NK-92 treated with Interleukin-12 subunit alpha and Interleukin-12 subunit beta, amount 100 ng/mL, for 24 hours (cell line): ENCODE measurements around the gene IL12RB2.
A peak's percentile ranks its signal among the peaks of the same experiment; 100 is the strongest.

Experiments used
- DNase-seq: peaks from one replicate; lab custom pipeline; 2025; lab: John Stamatoyannopoulos, UW

Gene IL12RB2

GRCh38 chr1:67347688-67348472, 40.2 kb downstream of the IL12RB2 start:
- DNase-seq, result no peak

DNA sequence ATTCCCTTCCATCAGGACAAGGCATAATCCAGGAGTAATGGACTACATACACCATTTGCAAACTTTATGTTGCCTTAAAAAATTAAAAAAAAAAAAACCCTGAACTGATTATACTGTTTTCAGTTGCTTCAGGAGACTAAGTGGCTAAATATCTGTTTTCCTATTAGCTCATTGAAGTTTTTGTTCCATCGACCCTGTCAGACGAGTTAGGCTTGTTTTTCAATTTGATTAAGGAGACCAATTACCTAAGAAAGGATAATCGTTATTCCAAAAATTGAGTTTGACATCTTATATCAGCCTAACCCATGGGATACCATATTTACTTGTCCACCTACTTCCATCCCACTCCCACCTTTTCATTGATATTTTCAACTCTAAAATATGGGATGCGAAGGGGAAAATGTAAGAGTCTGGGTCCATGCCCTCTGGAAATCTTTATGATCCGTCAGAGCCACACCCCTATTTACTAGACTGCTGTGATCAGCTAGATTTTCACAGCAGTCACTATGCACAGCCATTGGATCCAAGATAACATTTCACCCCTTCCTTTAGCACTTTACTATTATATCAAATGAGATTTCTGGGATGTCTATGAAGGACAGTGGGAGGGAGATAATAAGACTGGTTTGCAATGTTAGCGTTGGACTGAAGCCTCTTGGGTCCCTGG, 41.0 kb downstream of the IL12RB2 start:
- DNase-seq, result no peak

DNA sequence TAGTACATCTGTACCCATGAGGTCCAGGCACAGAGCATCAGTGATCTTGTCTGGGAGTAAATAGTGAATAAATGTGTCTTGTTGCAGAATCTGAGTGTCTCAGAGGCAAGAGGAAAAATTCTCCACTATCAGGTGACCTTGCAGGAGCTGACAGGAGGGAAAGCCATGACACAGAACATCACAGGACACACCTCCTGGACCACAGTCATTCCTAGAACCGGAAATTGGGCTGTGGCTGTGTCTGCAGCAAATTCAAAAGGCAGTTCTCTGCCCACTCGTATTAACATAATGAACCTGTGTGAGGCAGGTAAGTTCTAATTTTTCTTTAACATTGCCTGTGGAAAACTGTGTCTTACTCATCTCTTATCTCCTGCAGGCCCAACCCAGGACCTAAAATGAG, 43.1 kb downstream of the IL12RB2 start:
- DNase-seq, result peak; percentile 28

DNA sequence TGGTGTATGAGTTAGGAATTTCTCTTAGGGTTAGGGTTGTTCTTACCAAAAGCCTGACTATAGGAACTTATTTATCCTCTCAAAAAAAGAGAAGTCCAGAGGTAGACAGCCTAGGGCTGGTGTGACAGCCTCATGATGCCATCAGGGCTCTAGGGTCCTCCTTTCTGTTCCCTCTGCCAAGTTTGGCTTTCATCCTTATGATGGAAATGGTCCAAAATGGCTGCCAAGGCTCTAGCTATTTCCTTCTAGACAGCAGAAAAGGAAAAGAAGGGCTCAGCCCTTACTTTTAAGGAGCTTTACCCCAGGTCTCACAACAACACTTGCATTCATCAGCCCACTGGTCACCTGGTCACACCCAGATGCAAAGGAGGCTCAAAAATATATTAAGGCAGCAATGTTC, 44.5 kb downstream of the IL12RB2 start:
- DNase-seq, result no peak

DNA sequence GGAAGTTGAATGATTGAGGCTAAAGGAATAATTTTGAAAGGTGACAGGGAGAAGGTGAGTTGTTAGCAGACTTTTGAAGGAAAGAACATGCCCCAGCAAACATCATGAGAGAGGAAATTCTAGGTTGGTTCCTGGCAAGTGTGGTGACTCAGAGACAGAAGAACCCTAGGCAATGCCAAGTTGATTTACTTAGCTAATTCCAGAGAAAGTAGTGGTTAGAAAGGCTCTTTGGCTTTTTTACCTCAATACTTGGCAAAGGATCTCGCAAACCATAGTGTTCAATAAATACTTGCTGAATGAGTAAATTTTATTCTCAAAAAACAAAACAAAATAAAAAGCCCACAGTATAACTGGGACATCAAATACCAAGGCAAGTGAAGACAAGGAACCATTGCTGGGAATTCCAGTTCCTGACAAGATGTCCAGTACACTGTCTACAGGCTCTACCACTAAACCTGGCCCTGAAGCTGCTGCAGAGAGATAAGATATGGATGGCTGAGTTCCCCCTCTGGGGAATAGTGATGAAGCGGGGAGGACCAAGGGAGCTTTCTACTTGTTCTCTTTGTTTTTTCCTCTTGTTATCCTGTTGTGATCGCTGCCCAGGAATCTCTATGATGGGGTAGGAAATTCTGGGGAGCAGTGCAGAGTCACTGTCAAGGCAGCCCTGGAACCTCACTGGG, 48.2 kb downstream of the IL12RB2 start:
- DNase-seq, result no peak

GRCh38 chr1:67359592-67359991, 51.9 kb downstream of the IL12RB2 start:
- DNase-seq, result no peak

- DNase-seq, result no peak
Observed at GRCh38 chr1:67361641-67362040, 54.0 kb downstream of the IL12RB2 start.

DNA sequence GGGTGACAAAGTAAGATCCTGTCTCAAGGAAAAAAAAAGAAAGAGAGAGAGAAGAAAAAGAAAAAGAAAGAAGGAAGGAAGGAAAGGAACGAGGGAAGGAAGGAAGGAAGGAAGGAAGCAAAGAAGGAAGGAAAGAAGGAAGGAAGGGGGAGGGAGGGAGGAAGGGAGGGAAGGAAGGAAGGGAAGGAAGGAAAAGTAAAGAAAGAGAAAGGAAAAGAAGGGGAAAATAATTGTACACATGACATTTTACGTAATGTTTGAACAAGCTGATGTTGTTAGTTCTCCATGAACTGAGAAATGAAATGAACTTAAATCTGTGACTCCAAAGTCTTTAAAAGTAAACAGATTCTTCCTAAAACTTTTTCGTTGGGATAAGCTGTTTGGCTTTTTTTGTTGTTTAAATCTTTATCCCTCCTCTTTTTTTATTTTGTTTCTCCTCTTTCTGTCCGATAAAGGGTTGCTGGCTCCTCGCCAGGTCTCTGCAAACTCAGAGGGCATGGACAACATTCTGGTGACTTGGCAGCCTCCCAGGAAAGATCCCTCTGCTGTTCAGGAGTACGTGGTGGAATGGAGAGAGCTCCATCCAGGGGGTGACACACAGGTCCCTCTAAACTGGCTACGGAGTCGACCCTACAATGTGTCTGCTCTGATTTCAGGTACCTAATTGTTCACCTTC, 59.8 kb downstream of the IL12RB2 start:
- DNase-seq, result no peak

- no peak for DNase-seq
Observed at GRCh38 chr1:67368046-67368514, 60.4 kb downstream of the IL12RB2 start.

DNA sequence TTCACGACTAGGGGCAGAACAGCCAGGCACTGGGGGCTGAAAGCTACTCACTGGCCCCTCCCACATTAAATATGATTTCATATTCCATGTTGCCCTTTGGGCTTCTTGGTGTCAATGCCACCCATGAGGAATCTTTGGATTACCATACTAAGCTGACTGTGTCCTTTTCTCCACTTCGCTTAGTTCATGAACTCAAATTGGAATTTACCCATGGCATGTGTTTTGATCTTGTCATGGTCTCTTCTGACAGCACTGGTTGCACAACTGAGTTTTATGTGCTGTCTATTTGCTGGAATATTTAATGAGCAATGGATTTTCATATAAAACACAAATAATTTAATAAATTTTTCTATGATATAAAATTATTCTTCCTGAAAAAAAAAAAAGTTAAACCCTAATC, 63.4 kb downstream of the IL12RB2 start:
- no peak for DNase-seq

DNA sequence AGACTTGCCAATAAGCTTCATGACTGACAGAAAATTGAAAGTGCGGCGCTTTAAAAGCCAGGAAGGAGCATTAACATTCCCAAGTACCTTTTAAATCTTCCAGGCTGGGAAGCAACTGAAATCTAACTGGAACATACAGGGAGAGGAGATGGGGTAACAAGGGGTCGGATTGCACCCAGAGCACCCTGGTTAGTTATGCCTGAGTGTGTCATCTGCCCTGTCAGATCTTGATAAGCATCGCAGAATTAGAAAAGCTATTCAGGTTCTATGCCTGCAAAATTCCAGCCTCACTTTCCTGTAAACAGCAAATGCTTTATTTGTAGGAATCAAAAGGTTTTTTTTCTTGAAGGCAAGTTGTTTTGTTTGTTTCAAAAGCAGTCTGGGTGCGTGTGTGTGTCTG, 64.0 kb downstream of the IL12RB2 start:
- no peak for DNase-seq

GRCh38 chr1:67372136-67372535, 64.5 kb downstream of the IL12RB2 start:
- DNase-seq, result no peak

DNA sequence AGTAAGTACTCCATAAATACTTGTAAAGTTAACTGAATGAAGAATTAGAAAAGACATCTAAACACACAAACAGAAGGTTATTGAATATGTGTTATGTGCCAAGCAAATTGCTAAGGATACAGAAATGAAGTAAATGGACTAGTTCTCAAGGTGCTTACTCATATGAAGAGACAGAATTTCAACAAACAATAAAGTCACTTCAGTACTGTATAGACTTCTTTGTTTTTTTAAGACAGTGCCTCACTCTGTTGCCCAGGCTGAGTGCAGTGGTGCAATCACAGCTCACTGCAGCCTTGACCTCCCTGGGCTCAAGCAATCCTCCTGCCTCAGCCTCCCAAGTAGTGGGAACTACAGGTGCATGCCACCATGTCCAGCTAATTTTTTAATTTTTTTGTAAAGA, 65.2 kb downstream of the IL12RB2 start:
- no peak for DNase-seq

DNA sequence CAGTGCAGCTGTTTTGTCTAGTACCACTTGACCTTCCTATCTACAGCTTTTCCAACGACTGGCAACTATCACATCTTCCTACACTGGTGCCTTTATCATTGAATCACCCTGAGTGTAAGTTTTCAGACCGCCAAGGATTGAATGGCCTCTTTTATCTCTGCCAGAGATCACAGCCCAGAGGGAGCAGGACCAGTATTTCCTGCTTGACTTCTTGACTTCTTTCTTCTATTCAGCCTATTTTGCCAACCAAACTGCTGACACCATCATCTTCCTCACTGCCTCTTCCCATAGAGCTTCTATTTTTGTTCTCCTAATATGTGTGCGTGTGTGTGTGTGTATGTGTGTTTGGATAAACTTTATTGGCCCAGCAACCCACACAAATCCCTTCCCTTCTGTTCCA, 68.7 kb downstream of the IL12RB2 start:
- DNase-seq, result no peak

DNA sequence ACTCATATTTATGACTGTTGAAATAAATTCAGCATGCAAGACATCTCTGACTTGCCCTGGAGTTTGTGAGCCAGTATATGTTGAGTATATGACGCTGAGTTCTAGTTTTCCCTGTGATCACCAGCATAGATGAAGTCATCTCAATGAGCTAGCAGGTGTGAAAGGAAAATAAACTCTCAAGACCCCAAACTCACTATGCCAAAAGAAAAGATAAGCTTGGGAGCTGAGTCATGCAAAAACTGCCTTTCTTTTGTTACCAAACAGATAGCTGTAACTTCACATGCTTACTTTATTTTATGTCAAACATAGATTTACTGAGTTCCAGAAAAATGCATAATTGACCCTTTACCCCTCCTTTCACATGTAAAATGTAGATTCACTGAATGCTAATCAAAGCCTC, 69.6 kb downstream of the IL12RB2 start:
- DNase-seq, result no peak

GRCh38 chr1:67381154-67381553, 73.5 kb downstream of the IL12RB2 start:
- DNase-seq, result no peak

DNA sequence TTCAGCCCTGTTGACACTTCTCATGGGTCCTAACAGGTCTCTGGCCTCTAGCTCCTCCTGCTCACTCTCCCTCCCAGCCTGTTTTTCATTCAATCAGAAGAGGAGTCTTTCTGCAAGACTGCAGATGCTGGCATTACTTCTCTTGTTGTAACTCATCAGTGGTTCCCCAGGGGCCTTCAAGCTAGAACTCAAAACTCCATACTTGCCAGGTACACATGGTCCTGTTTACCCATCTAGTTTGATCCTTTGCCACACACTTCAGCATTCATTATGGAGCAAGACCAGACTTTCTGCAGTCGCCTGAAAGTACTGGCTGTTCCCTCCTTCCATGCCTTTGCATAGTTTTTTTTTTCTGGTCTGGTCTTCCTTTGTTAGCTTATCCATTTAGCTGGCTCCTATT, 74.6 kb downstream of the IL12RB2 start:
- no peak for DNase-seq

- DNase-seq, result no peak
Observed at GRCh38 chr1:67383999-67384638, 76.4 kb downstream of the IL12RB2 start.

DNA sequence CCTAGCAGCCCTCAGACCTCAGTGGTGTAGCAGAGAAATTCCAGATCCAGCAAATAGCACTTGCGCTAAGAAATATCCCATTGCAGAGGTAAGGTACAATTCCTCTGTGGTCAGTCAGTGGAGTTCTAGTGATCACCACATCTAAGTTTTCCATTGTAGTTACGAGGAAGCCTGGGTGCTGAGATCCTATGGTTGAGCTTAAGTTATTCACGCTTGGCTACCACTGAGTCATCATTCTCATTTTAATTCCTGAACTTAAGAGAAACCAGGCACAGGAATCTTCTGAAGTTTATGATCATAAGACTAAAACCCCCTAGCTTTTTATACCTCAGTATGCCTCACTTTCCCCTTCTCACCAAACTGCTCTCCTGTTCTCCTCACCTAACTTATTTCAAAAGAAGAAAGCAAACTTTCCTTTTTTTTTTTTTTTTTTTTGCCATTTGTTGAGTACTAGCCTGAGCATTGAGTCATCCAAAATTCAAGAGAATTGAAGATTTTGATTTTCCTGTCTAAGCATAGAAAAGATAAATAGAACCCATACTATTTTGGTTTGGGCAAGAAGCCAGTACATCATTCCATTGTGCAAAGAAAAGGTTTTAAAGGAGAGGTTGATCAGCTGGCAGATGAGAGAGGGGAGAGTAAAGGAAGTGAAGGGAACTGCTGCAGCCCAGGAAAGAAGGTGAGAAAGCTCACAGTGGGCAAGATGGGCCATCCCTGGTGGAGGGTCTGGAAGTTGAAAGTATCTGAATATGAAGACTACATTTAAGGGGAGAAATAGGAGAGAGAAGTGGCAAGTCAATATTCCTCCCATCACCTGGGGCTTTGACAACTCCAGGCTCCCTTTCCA, 82.6 kb downstream of the IL12RB2 start:
- DNase-seq, result no peak

GRCh38 chr1:67393240-67393639, 85.6 kb downstream of the IL12RB2 start:
- DNase-seq, result no peak

- no peak for DNase-seq
Observed at GRCh38 chr1:67393737-67394136, 86.1 kb downstream of the IL12RB2 start.
